ENCODE data around the gene SLC9A3.

The SLC9A3 gene

GRCh38 chr5:477247-477646 is 47.0 kb downstream of the SLC9A3 start:
- H3K36me3 ChIP-seq (ENCODE audit: control insufficient read depth, low read length) = peaks cover 31% of the 10 kb centered on the region
- no peak for TF ChIP-seq EZH2phosphoT487 (IDR thresholded peaks at IDR 0.05; ENCODE audit: borderline replicate concordance, low read length)

GRCh38 chr5:476814-477175 is 47.5 kb downstream of the SLC9A3 start:
- peaks cover 35% of the 10 kb centered on the region for H3K36me3 ChIP-seq (ENCODE audit: control insufficient read depth, low read length)
- H3K9me2 ChIP-seq (replicated peaks; ENCODE audit: control insufficient read depth, low read length) = no peaks in the 10 kb centered on the region
- H3F3A ChIP-seq (ENCODE audit: control insufficient read depth, insufficient read depth) = no peaks in the 10 kb centered on the region
- peaks cover 34% of the 10 kb centered on the region for H3K79me2 ChIP-seq (ENCODE audit: control insufficient read depth, low read length)
- no peaks in the 10 kb centered on the region for H3K9me3 ChIP-seq (ENCODE audit: control insufficient read depth, insufficient read depth, low read length)
- H3K27ac ChIP-seq (ENCODE audit: low read depth, low read length) = no peak overlapping the region
- TF ChIP-seq EZH2phosphoT487 (IDR thresholded peaks at IDR 0.05; ENCODE audit: borderline replicate concordance, low read length) = no peak
- TF ChIP-seq, protein P1, sequence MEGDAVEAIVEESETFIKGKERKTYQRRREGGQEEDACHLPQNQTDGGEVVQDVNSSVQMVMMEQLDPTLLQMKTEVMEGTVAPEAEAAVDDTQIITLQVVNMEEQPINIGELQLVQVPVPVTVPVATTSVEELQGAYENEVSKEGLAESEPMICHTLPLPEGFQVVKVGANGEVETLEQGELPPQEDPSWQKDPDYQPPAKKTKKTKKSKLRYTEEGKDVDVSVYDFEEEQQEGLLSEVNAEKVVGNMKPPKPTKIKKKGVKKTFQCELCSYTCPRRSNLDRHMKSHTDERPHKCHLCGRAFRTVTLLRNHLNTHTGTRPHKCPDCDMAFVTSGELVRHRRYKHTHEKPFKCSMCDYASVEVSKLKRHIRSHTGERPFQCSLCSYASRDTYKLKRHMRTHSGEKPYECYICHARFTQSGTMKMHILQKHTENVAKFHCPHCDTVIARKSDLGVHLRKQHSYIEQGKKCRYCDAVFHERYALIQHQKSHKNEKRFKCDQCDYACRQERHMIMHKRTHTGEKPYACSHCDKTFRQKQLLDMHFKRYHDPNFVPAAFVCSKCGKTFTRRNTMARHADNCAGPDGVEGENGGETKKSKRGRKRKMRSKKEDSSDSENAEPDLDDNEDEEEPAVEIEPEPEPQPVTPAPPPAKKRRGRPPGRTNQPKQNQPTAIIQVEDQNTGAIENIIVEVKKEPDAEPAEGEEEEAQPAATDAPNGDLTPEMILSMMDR (IDR thresholded peaks at IDR 0.05; ENCODE audit: low read depth, low read length, poor library complexity, severe bottlenecking) = no peak
- H4K20me1 ChIP-seq (ENCODE audit: control insufficient read depth, insufficient read depth, low read depth, low read length) = 0 out of 2 replicates have a peak, but pooled peaks cover 3% of the 10 kb centered on the region
- peaks cover 14% of the 10 kb centered on the region for H3K4me1 ChIP-seq (ENCODE audit: control insufficient read depth, low read length)
- H3K27me3 ChIP-seq (ENCODE audit: control insufficient read depth, low read length) = no peaks in the 10 kb centered on the region
- no peak overlapping the region for H3K4me2 ChIP-seq (ENCODE audit: low read length)
- H3K4me3 ChIP-seq (ENCODE audit: low read length) = no peak overlapping the region

More at GRCh38 chr5:477247-477646, 47.0 kb downstream of the SLC9A3 start:
- Histone ChIP-seq H3K9me2 (replicated peaks; ENCODE audit: control insufficient read depth, low read length) (no peaks in the 10 kb centered on the region), H3K79me2 (ENCODE audit: control insufficient read depth, low read length) (peaks cover 30% of the 10 kb centered on the region), H3F3A (ENCODE audit: control insufficient read depth, insufficient read depth) (no peaks in the 10 kb centered on the region), H4K20me1 (ENCODE audit: control insufficient read depth, insufficient read depth, low read depth, low read length) (0 out of 2 replicates have a peak, but pooled peaks cover 3% of the 10 kb centered on the region), H3K27me3 (ENCODE audit: control insufficient read depth, low read length) (no peaks in the 10 kb centered on the region), H3K27ac (ENCODE audit: low read depth, low read length) (no peak overlapping the region), H3K9me3 (ENCODE audit: control insufficient read depth, insufficient read depth, low read length) (no peaks in the 10 kb centered on the region), H3K4me2 (ENCODE audit: low read length) (no peak overlapping the region), H3K4me3 (ENCODE audit: low read length) (no peak overlapping the region), H3K4me1 (ENCODE audit: control insufficient read depth, low read length) (peaks cover 11% of the 10 kb centered on the region)

DNA sequence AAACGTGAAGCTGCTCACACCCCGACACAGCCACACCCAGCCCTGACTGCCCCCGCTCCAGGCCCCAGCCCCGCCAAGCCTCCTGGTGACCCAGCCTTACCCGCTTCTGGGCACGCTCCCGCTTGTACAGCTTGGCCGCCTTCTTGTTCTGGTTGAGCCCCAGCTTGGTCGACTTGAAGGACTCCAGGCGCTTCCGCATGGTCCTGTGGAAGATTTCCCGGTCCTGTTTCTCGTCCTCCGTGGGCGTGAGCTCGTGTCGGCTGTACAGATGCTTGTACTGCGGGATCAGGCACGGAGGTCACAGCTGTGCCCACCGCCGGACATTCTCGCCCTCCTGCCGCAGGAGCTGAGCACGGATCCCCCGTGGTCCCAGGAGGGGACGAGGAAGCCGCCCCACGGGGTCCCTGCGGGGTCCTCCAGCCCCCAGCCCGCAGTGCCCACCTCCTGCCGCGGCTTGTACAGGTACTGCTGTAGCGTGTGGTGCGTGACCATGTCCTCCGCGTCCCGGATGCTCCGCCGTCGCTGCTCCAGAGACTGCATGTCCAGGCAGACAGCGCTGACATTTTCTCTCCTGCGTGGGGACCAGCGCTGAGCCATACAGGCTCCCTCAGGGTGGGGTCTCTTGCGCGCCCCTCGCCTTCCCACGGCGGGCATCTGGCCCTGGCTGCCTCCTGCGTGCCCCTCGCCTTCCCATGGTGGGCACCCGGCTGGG is 48.0 kb downstream of the SLC9A3 start:
- H3F3A ChIP-seq (ENCODE audit: control insufficient read depth, insufficient read depth) = no peaks in the 10 kb centered on the region
- peaks cover 41% of the 10 kb centered on the region for H3K36me3 ChIP-seq (ENCODE audit: control insufficient read depth, low read length)
- H3K4me2 ChIP-seq (ENCODE audit: low read length) = peak overlapping the region; percentile 77; the same call in 1 of the 2 replicates
- H3K79me2 ChIP-seq (ENCODE audit: control insufficient read depth, low read length) = peaks cover 40% of the 10 kb centered on the region
- no peaks in the 10 kb centered on the region for H3K9me2 ChIP-seq (replicated peaks; ENCODE audit: control insufficient read depth, low read length)
- H3K4me1 ChIP-seq (ENCODE audit: control insufficient read depth, low read length) = peaks cover 19% of the 10 kb centered on the region
- no peaks in the 10 kb centered on the region for H3K27me3 ChIP-seq (ENCODE audit: control insufficient read depth, low read length)
- TF ChIP-seq, protein P1 (IDR thresholded peaks at IDR 0.05; ENCODE audit: low read depth, low read length, poor library complexity, severe bottlenecking) = no peak
- no peak overlapping the region for H3K27ac ChIP-seq (ENCODE audit: low read depth, low read length)
- H4K20me1 ChIP-seq (ENCODE audit: control insufficient read depth, insufficient read depth, low read depth, low read length) = peaks cover 8% of the 10 kb centered on the region; the same call in 1 of the 2 replicates
- H3K9me3 ChIP-seq (ENCODE audit: control insufficient read depth, insufficient read depth, low read length) = no peaks in the 10 kb centered on the region
- no peak overlapping the region for H3K4me3 ChIP-seq (ENCODE audit: low read length)

DNA sequence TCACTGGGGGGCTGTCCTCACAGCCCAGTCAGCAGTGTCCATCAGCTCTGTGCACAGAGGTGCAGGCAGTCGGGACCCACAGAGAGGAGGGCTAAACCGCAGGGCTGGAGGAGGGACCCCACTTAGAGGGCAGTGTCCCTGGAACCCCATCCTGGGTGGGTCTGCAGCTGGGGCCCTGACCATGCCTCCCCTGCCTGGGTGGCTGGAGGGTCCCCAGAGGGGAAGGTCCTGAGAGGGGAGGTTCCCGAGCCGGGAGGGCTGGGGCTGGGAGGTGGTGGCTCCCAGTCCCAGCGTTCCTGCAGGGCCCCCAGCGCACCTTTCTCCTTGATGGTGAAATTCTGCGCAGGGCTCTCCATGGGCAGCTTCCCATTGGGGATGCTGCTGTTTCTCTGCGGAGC is 48.5 kb downstream of the SLC9A3 start:
- H3K4me3 ChIP-seq (ENCODE audit: low read length) = peak overlapping the region; percentile 84
- H3F3A ChIP-seq (ENCODE audit: control insufficient read depth, insufficient read depth) = 0 out of 2 replicates have a peak, but pooled peaks cover under 1% of the 10 kb centered on the region
- peaks cover 25% of the 10 kb centered on the region for H3K4me1 ChIP-seq (ENCODE audit: control insufficient read depth, low read length)
- H3K27me3 ChIP-seq (ENCODE audit: control insufficient read depth, low read length) = no peaks in the 10 kb centered on the region
- H3K79me2 ChIP-seq (ENCODE audit: control insufficient read depth, low read length) = peaks cover 45% of the 10 kb centered on the region
- no peaks in the 10 kb centered on the region for H3K9me2 ChIP-seq (replicated peaks; ENCODE audit: control insufficient read depth, low read length)
- H3K36me3 ChIP-seq (ENCODE audit: control insufficient read depth, low read length) = peaks cover 46% of the 10 kb centered on the region
- TF ChIP-seq, protein P1 (IDR thresholded peaks at IDR 0.05; ENCODE audit: low read depth, low read length, poor library complexity, severe bottlenecking) = no peak
- no peak for TF ChIP-seq EZH2phosphoT487 (IDR thresholded peaks at IDR 0.05; ENCODE audit: borderline replicate concordance, low read length)
- H3K27ac ChIP-seq (ENCODE audit: low read depth, low read length) = no peak overlapping the region
- H3K4me2 ChIP-seq (ENCODE audit: low read length) = peak overlapping the region; percentile 77
- H4K20me1 ChIP-seq (ENCODE audit: control insufficient read depth, insufficient read depth, low read depth, low read length) = peaks cover 9% of the 10 kb centered on the region; the same call in 1 of the 2 replicates
- H3K9me3 ChIP-seq (ENCODE audit: control insufficient read depth, insufficient read depth, low read length) = no peaks in the 10 kb centered on the region
